Measurements from ENCODE around the gene TTYH3.

GRCh38 chr7:2628130-2628482 lies 3.7 kb upstream of the TTYH3 start:
- TF ChIP-seq CTCF (IDR thresholded peaks at IDR 0.05), result no peak
- no peak for TF ChIP-seq POLR2AphosphoS5 (IDR thresholded peaks at IDR 0.05; ENCODE audit: insufficient read depth in 1 of 2, low read depth in 1 of 2)

Data from vagina (tissue), 2 donors.